ENCODE data around the gene METTL8. TPM values are rescaled to one million over a fixed set of nuclear protein-coding genes. Genes with fewer than 3 reads are reported as not detected.
"Not testable (repeated sequence)": the region's sequence is repeated elsewhere in the genome, so short reads cannot be mapped to it uniquely, and the experiment has no call there.

The METTL8 gene
- total RNA-seq, 1 donor from 2014 or later: 11.0 TPM

- no peak for DNase-seq (ENCODE audit: low spot score)
Measured at GRCh38 chr2:171430516-171431410, 3.0 kb downstream of the METTL8 start.

- not testable (repeated sequence) for DNase-seq (ENCODE audit: low spot score)
Measured at GRCh38 chr2:171422710-171423495, 10.9 kb downstream of the METTL8 start.

GRCh38 chr2:171420728-171421563 lies 12.8 kb downstream of the METTL8 start:
- no peak for DNase-seq (ENCODE audit: low spot score)

- DNase-seq (ENCODE audit: low spot score): no peak
Measured at GRCh38 chr2:171419333-171419732, 14.5 kb downstream of the METTL8 start.

- DNase-seq (ENCODE audit: low spot score): peak; percentile 95
Measured at GRCh38 chr2:171416009-171416926, 17.5 kb downstream of the METTL8 start.

GRCh38 chr2:171414645-171415044 lies 19.1 kb downstream of the METTL8 start:
- DNase-seq (ENCODE audit: low spot score): not testable (repeated sequence)

GRCh38 chr2:171412571-171413175 lies 21.1 kb downstream of the METTL8 start:
- no peak for DNase-seq (ENCODE audit: low spot score)

GRCh38 chr2:171411791-171412483 lies 21.9 kb downstream of the METTL8 start:
- DNase-seq (ENCODE audit: low spot score): no peak

GRCh38 chr2:171411214-171411613 lies 22.6 kb downstream of the METTL8 start:
- no peak for DNase-seq (ENCODE audit: low spot score)

GRCh38 chr2:171410624-171411023 lies 23.2 kb downstream of the METTL8 start:
- no peak for DNase-seq (ENCODE audit: low spot score)

GRCh38 chr2:171410101-171410500 lies 23.7 kb downstream of the METTL8 start:
- no peak for DNase-seq (ENCODE audit: low spot score)

- DNase-seq (ENCODE audit: low spot score): no peak
Measured at GRCh38 chr2:171409436-171409971, 24.3 kb downstream of the METTL8 start.

GRCh38 chr2:171407676-171408044 lies 26.1 kb downstream of the METTL8 start:
- DNase-seq (ENCODE audit: low spot score): no peak

GRCh38 chr2:171407030-171407675 lies 26.6 kb downstream of the METTL8 start:
- DNase-seq (ENCODE audit: low spot score): no peak

GRCh38 chr2:171406044-171406443 lies 27.7 kb downstream of the METTL8 start:
- no peak for DNase-seq (ENCODE audit: low spot score)

GRCh38 chr2:171405546-171405945 lies 28.2 kb downstream of the METTL8 start:
- no peak for DNase-seq (ENCODE audit: low spot score)

- no peak for DNase-seq (ENCODE audit: low spot score)
Measured at GRCh38 chr2:171404719-171405118, 29.1 kb downstream of the METTL8 start.

- no peak for DNase-seq (ENCODE audit: low spot score)
Measured at GRCh38 chr2:171404261-171404660, 29.5 kb downstream of the METTL8 start.

Measured in mucosa of gallbladder (tissue), 1 donor.